K562 (cell line): Measurements from ENCODE around the gene TAS2R16. TPM values are rescaled to one million over a fixed set of nuclear protein-coding genes. Genes with fewer than 3 reads are reported as not detected.

ENCODE experiments used
- ATAC-seq: fragments of 200-7000 bp; cut with Tn5 transposase; 3 replicates; pipeline ENCODE4 v1.9.1; 2020; ENCODE audit warnings: moderate library complexity
- BruUV-seq: library from RNA; stranded (reverse); fragments of 400-500 nt; replicated peaks from 2 replicates; lab custom pipeline; 2021; lab: Mats Ljungman, UMichigan
- CTCF ChIA-PET: fragments of 300-600 bp; formaldehyde crosslinking; extraction: SDS; loops from one replicate; lab custom pipeline; 2021; ENCODE audit warnings: low intra/inter-chr PET ratio; lab: Yijun Ruan, JAX
- POLR2A ChIA-PET: fragments of 300-600, 350-650 bp; sonication (Branson Sonifier 250); formaldehyde crosslinking; extraction: SDS; loops from one replicate; lab custom pipeline; 2021; ENCODE audit warnings: antibody characterized with exemption, inconsistent platforms; lab: Yijun Ruan, JAX
- DNase-seq, 4 experiments: peaks; one replicate each; pipeline versions ENCODE4 v3.0.0 to v3.0.0-alpha.2; 2011 to 2018; ENCODE audit warnings: low spot score in 3 of 4, mixed read lengths in 3 of 4; ENCODE audit errors: extremely low read depth in 1 of 4
- FAIRE-seq: peaks from 2 replicates; lab custom pipeline; 2011; peaks lifted over from hg19 to GRCh38; lab: Jason Lieb, UNC
- H2AFZ ChIP-seq: 2 replicates; pipeline ENCODE4 v1.6.0; 2011; ENCODE audit warnings: low read depth, low read length, control low read depth, inconsistent platforms
- H3K27ac ChIP-seq: fragments of 200-600 bp; 3 replicates; pipeline ENCODE4 v1.8.0; 2011; ENCODE audit warnings: low read depth, mild to moderate bottlenecking, control low read depth, inconsistent platforms, low read length, moderate library complexity, mixed read lengths; ENCODE audit errors: extremely low read depth
- H3K27me3 ChIP-seq, 2 experiments: fragments of 300-600 bp in 1 of 2; 2 replicates in 1 of 2; 3 replicates in 1 of 2; pipeline versions ENCODE4 v1.6.0 to v1.8.0; 2011; ENCODE audit warnings: inconsistent platforms in 2 of 2, low read length in 2 of 2, mild to moderate bottlenecking in 1 of 2, mixed read lengths in 1 of 2, moderate library complexity in 1 of 2; ENCODE audit not compliant: control insufficient read depth in 2 of 2, insufficient read depth in 2 of 2
- H3K36me3 ChIP-seq: fragments of 300-600 bp; 3 replicates; pipeline ENCODE4 v1.8.0; 2011; ENCODE audit warnings: mild to moderate bottlenecking, low read length, inconsistent platforms; ENCODE audit not compliant: control insufficient read depth, insufficient read depth
- H3K4me1 ChIP-seq, 2 experiments: fragments of 200-600 bp in 1 of 2; replicated peaks in 1 of 2; 2 replicates in 1 of 2; 3 replicates in 1 of 2; pipeline versions ENCODE4 v1.5.1 to v1.8.0; 2011; ENCODE audit warnings: inconsistent platforms in 2 of 2, low read length in 2 of 2, mild to moderate bottlenecking in 1 of 2, mixed read lengths in 1 of 2, moderate library complexity in 1 of 2; ENCODE audit not compliant: control insufficient read depth in 2 of 2, insufficient read depth in 2 of 2
- H3K4me2 ChIP-seq: 2 replicates; pipeline ENCODE4 v1.6.1; 2011; ENCODE audit warnings: low read length, control low read depth, inconsistent platforms, mixed read lengths; ENCODE audit not compliant: insufficient read depth
- H3K4me3 ChIP-seq: fragments of 200-600 bp; sonication (generic), shearing (Covaris generic); 2 replicates; pipeline ENCODE4 v1.5.1; 2016; ENCODE audit warnings: control low read depth, inconsistent platforms
- H3K79me2 ChIP-seq: fragments of 200-600 bp; 3 replicates; pipeline ENCODE4 v1.8.0; 2011; ENCODE audit warnings: low read length, inconsistent platforms; ENCODE audit not compliant: control insufficient read depth, insufficient read depth
- H3K9ac ChIP-seq, 2 experiments: 2 replicates each; pipeline versions ENCODE4 v1.6.0 to v1.6.1; 2011; ENCODE audit warnings: low read depth in 2 of 2, low read length in 2 of 2, control low read depth in 1 of 2, inconsistent platforms in 1 of 2, mild to moderate bottlenecking in 1 of 2, mixed read lengths in 1 of 2; ENCODE audit not compliant: insufficient read depth in 1 of 2
- H3K9me1 ChIP-seq: one replicate; pipeline ENCODE4 v1.6.0; 2011; ENCODE audit warnings: inconsistent platforms, mild to moderate bottlenecking, low read length, moderate library complexity; ENCODE audit not compliant: control insufficient read depth, insufficient read depth
- H3K9me3 ChIP-seq: replicated peaks from 2 replicates; pipeline ENCODE4 v1.5.1; 2011; ENCODE audit warnings: low read depth, low read length, inconsistent platforms; ENCODE audit not compliant: control insufficient read depth, insufficient read depth
- H4K20me1 ChIP-seq: replicated peaks from 2 replicates; pipeline ENCODE4 v1.6.1; 2011; ENCODE audit warnings: low read length, inconsistent platforms, mixed read lengths; ENCODE audit not compliant: control insufficient read depth, insufficient read depth
- CHD1 ChIP-seq: fragments of 200-600 bp; sonication (generic); IDR thresholded peaks from one replicate; pipeline ENCODE4 v1.6.1; 2012; ENCODE audit warnings: mild to moderate bottlenecking, moderate library complexity, low read length, inconsistent platforms
- ETV5 ChIP-seq: sonication (generic); formaldehyde crosslinking; IDR thresholded peaks from 2 replicates; pipeline ENCODE4 v1.4.0; 2020; ENCODE audit warnings: low read depth, mild to moderate bottlenecking, missing genetic modification reagents
- GABPB1 ChIP-seq: sonication (generic); formaldehyde crosslinking; IDR thresholded peaks from 2 replicates; pipeline ENCODE4 v1.8.0; 2022; ENCODE audit warnings: mild to moderate bottlenecking, missing genetic modification reagents
- MEF2A ChIP-seq: IDR thresholded peaks from 2 replicates; pipeline ENCODE4 v1.6.1; 2011; ENCODE audit warnings: low read depth, mild to moderate bottlenecking, low read length, moderate library complexity; ENCODE audit not compliant: control insufficient read depth
- NR1H2 ChIP-seq: sonication (generic); formaldehyde crosslinking; IDR thresholded peaks from 2 replicates; pipeline ENCODE4 v1.4.0; 2020; ENCODE audit warnings: mild to moderate bottlenecking, missing genetic modification reagents
- ZFP36 ChIP-seq: fragments of 150-350 bp; IDR thresholded peaks from 2 replicates; pipeline ENCODE4 v1.6.1; 2018; ENCODE audit warnings: low read length, low read depth; ENCODE audit not compliant: partially characterized antibody
- ZNF184 ChIP-seq: sonication (generic); formaldehyde crosslinking; IDR thresholded peaks from 2 replicates; pipeline ENCODE4 v1.5.0; 2020; ENCODE audit warnings: missing genetic modification reagents
- WGBS: fragments of 100-300 bp; shearing (Covaris generic); methylation state at CpG from one replicate; pipeline ENCODE4 v1.1.6; 2016; ENCODE audit warnings: low coverage, mixed read lengths; ENCODE audit not compliant: insufficient coverage; ENCODE audit errors: missing lambda C conversion rate; 5-methylcytosine and 5-hydroxymethylcytosine counted together
- in situ Hi-C: fragments of 300-500 bp; cut with MboI; formaldehyde crosslinking; loops from 4 replicates; pipeline ENCODE4 v1.15.0; 2018; ENCODE audit warnings: inconsistent platforms, mixed read lengths
- intact Hi-C: fragments of 100-400 bp; cut with micrococcal nuclease; formaldehyde crosslinking; loops from 2 replicates; pipeline ENCODE4 v1.14.2; 2022
- polyA plus RNA-seq, 8 experiments: library from polyadenylated mRNA; depleted of rRNA in 4 of 8; stranded (reverse) in 5 of 8; unstranded in 3 of 8; fragments of >200 nt; fragmentation: Nextera tagmentation in 2 of 8; fragmentation: Illumina TruSeq in 1 of 8; extraction: Ambion mirVana in 2 of 8; extraction: Trizol in 1 of 8; gene quantifications; 2 replicates each; pipeline versions ENCODE4 v1.2.1 to v1.2.3, GENCODE V29; 2011 to 2014; ENCODE audit warnings: inconsistent platforms in 1 of 8, missing spikeins in 1 of 8
- total RNA-seq, 7 experiments: library from RNA; depleted of rRNA in 6 of 7; stranded (reverse); fragments of >200 nt in 6 of 7; fragmentation: Illumina TruSeq in 2 of 7; extraction: Trizol in 2 of 7; gene quantifications; 2 replicates each; pipeline versions ENCODE4 v1.2.1 to v1.2.3, GENCODE V29; 2011 to 2021; ENCODE audit warnings: low replicate concordance in 1 of 7
- TF ChIP-seq, protein P1 (sequence below): fragments of 250-450 bp; sonication (Bioruptor Pico); IDR thresholded peaks from 2 replicates; pipeline ENCODE4 v1.8.0; 2022; ENCODE audit warnings: inconsistent platforms, mild to moderate bottlenecking, moderate library complexity, borderline replicate concordance

Gene TAS2R16
- total and polyA plus RNA-seq, 9 of the 15 experiments (the other 6 are each of a cell fraction or from before 2014, with no cell fraction given), result not detected

DNA sequence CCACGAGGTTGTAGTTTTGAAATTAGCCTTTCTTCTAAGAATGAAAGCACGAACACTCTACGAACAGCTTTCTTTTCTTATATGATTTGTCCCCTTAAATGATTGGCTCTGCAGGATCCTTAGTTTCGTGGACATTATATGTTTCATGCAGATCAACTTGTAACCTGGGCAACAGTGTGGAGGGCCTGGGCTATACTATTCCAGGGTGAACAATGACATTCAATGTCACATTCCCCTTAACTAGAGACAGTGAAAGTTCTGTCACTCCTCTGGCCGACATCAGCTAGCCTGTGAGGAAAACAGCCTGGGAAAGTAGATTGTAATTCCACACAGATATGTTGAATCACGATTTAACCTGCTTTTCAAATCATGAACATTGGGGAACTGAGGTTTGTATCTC is 23.4 kb downstream of the TAS2R16 start:
- no TSS peak for BruUV-seq
- FAIRE-seq, result no peak
- Histone ChIP-seq H3K9me3 (no peaks in the 10 kb centered on the region; the same call in none of the 2 replicates), H3K9me1 (no peaks in the 10 kb centered on the region), H3K27ac (no peak overlapping the region), H3K4me2 (no peak overlapping the region), H3K36me3 (no peaks in the 10 kb centered on the region), H3K79me2 (no peaks in the 10 kb centered on the region), H3K27me3 (no peaks in the 10 kb centered on the region), H2AFZ (no peak overlapping the region), H3K4me3 (no peak overlapping the region), H4K20me1 (no peaks in the 10 kb centered on the region), H3K4me1 (no peaks in the 10 kb centered on the region), H3K9ac (no peak overlapping the region)
- CTCF ChIA-PET, result no interaction called here
- no peak for DNase-seq
- WGBS, result under 1% methylated on average over 6 of the region's 6 CpGs
- no peak for ATAC-seq
- TF ChIP-seq, protein P1, sequence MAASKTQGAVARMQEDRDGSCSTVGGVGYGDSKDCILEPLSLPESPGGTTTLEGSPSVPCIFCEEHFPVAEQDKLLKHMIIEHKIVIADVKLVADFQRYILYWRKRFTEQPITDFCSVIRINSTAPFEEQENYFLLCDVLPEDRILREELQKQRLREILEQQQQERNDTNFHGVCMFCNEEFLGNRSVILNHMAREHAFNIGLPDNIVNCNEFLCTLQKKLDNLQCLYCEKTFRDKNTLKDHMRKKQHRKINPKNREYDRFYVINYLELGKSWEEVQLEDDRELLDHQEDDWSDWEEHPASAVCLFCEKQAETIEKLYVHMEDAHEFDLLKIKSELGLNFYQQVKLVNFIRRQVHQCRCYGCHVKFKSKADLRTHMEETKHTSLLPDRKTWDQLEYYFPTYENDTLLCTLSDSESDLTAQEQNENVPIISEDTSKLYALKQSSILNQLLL, result no peak
- no peak for TF ChIP-seq ZNF184
- TF ChIP-seq MEF2A, result no peak
- TF ChIP-seq CHD1, result no peak
- TF ChIP-seq NR1H2, result no peak
- TF ChIP-seq ETV5 (CRISPR knock-in tag), result no peak
- TF ChIP-seq GABPB1, result no peak
- no peak for TF ChIP-seq ZFP36
- POLR2A ChIA-PET, result no interaction called here
- in situ Hi-C loops, result no loop called here
- intact Hi-C loops, result no loop called here
